ENCODE results near the gene AREL1.

GRCh38 chr14:74720526-74720925 is 7.6 kb upstream of the AREL1 start:
- TF ChIP-seq, protein P1, sequence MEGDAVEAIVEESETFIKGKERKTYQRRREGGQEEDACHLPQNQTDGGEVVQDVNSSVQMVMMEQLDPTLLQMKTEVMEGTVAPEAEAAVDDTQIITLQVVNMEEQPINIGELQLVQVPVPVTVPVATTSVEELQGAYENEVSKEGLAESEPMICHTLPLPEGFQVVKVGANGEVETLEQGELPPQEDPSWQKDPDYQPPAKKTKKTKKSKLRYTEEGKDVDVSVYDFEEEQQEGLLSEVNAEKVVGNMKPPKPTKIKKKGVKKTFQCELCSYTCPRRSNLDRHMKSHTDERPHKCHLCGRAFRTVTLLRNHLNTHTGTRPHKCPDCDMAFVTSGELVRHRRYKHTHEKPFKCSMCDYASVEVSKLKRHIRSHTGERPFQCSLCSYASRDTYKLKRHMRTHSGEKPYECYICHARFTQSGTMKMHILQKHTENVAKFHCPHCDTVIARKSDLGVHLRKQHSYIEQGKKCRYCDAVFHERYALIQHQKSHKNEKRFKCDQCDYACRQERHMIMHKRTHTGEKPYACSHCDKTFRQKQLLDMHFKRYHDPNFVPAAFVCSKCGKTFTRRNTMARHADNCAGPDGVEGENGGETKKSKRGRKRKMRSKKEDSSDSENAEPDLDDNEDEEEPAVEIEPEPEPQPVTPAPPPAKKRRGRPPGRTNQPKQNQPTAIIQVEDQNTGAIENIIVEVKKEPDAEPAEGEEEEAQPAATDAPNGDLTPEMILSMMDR (optimal IDR thresholded peaks at IDR 0.05 in 1 of 3, IDR thresholded peaks at IDR 0.05 in 1 of 3, conservative IDR thresholded peaks at IDR 0.05 in 1 of 3; ENCODE audit: extremely low read depth in 1 of 3, insufficient read depth in 2 of 3, low read length in 3 of 3): no peak
- TF ChIP-seq EZH2 (IDR thresholded peaks at IDR 0.05; ENCODE audit: low read length): no peak

All from keratinocyte (primary cell).